SU-DHL-6 (cell line): ENCODE results near the gene YIPF7.

Experiments
- H2AFZ ChIP-seq: fragments of 200-600 bp; sonication (generic); 2 replicates; pipeline ENCODE4 v1.6.1; 2014; ENCODE audit warnings: low read depth, mild to moderate bottlenecking, moderate library complexity, mixed read lengths, antibody characterized with exemption, low read length; ENCODE audit not compliant: severe bottlenecking
- H3F3A ChIP-seq: fragments of 200-600 bp; shearing (Covaris generic); 2 replicates; pipeline ENCODE4 v1.6.0; 2016; ENCODE audit warnings: antibody characterized with exemption, mild to moderate bottlenecking; ENCODE audit not compliant: insufficient read depth
- H3K27ac ChIP-seq: fragments of 200-600 bp; sonication (generic); 2 replicates; pipeline ENCODE4 v1.5.1; 2016; ENCODE audit warnings: low read depth, mild to moderate bottlenecking, low read length, moderate library complexity, mixed read lengths
- H3K27me3 ChIP-seq: fragments of 200-600 bp; sonication (generic), shearing (Covaris generic); 2 replicates; pipeline ENCODE4 v1.6.0; 2014; ENCODE audit warnings: mild to moderate bottlenecking, low read length
- H3K36me3 ChIP-seq: fragments of 200-600 bp; sonication (generic); 2 replicates; pipeline ENCODE4 v1.6.1; 2014; ENCODE audit warnings: mild to moderate bottlenecking, low read length, mixed read lengths
- H3K4me2 ChIP-seq: fragments of 300-600, 200-600 bp; shearing (Covaris generic), sonication (generic); 2 replicates; pipeline ENCODE4 v1.6.0; 2014; ENCODE audit warnings: low read length, low read depth, mild to moderate bottlenecking; ENCODE audit not compliant: poor library complexity, severe bottlenecking
- H3K4me3 ChIP-seq: fragments of 200-600 bp; sonication (generic); 2 replicates; pipeline ENCODE4 v1.5.1; 2014; ENCODE audit warnings: antibody characterized with exemption, low read length, mild to moderate bottlenecking, mixed read lengths; ENCODE audit not compliant: insufficient read depth, poor library complexity, severe bottlenecking
- H3K79me2 ChIP-seq: fragments of 200-600 bp; sonication (generic); 2 replicates; pipeline ENCODE4 v1.6.1; 2014; ENCODE audit warnings: mild to moderate bottlenecking, low read length, moderate library complexity; ENCODE audit not compliant: insufficient read depth
- H3K9ac ChIP-seq: fragments of 200-600 bp; sonication (generic); 2 replicates; pipeline ENCODE4 v1.7.0; 2014; ENCODE audit warnings: mild to moderate bottlenecking, low read length
- H3K9me2 ChIP-seq: fragments of 200-600 bp; sonication (generic); replicated peaks from 2 replicates; pipeline ENCODE4 v1.6.1; 2014; ENCODE audit warnings: low read length; ENCODE audit not compliant: insufficient read depth
- H3K9me3 ChIP-seq: fragments of 200-600 bp; sonication (generic); 2 replicates; pipeline ENCODE4 v1.6.1; 2014; ENCODE audit warnings: low read length, mixed read lengths; ENCODE audit not compliant: insufficient read depth
- H4K20me1 ChIP-seq: fragments of 200-600 bp; sonication (generic); 2 replicates; pipeline ENCODE4 v1.6.1; 2014; ENCODE audit warnings: low read depth, mild to moderate bottlenecking, antibody characterized with exemption, low read length, moderate library complexity, mixed read lengths
- EZH2phosphoT487 ChIP-seq: fragments of 200-600 bp; sonication (generic), shearing (Covaris generic); conservative IDR thresholded peaks from 2 replicates; pipeline ENCODE4 v1.6.1; 2018; ENCODE audit warnings: mild to moderate bottlenecking, antibody characterized with exemption, low read length, moderate library complexity, mixed read lengths
- TF ChIP-seq, protein P1 (sequence below): fragments of 200-600 bp; sonication (generic); IDR thresholded peaks from one replicate; pipeline ENCODE4 v1.5.1; 2017; ENCODE audit warnings: antibody characterized with exemption, mild to moderate bottlenecking, low read length, moderate library complexity; ENCODE audit not compliant: insufficient read depth, poor library complexity, severe bottlenecking

The YIPF7 gene

DNA sequence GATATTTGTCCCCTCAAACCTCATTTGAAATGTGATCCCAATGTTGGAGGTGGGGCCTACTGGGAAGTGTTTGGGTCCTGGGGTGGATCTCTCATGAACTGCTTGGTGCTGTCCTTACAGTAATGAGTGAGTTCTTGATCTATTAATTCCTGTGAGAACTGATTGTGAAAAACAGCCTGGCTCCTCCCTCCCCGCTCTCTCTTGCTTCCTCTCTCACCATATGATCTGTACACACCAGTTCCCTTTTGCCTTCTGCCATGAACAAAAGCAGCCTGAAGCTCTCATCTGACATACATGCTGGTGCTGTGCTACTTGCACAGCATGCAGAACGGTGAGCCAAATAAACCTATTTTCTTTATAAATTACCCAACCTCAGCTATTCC lies 11.2 kb upstream of the YIPF7 start:
- H3K27me3 ChIP-seq, result no peaks in the 10 kb centered on the region
- no peaks in the 10 kb centered on the region for H3K79me2 ChIP-seq
- TF ChIP-seq, protein P1, sequence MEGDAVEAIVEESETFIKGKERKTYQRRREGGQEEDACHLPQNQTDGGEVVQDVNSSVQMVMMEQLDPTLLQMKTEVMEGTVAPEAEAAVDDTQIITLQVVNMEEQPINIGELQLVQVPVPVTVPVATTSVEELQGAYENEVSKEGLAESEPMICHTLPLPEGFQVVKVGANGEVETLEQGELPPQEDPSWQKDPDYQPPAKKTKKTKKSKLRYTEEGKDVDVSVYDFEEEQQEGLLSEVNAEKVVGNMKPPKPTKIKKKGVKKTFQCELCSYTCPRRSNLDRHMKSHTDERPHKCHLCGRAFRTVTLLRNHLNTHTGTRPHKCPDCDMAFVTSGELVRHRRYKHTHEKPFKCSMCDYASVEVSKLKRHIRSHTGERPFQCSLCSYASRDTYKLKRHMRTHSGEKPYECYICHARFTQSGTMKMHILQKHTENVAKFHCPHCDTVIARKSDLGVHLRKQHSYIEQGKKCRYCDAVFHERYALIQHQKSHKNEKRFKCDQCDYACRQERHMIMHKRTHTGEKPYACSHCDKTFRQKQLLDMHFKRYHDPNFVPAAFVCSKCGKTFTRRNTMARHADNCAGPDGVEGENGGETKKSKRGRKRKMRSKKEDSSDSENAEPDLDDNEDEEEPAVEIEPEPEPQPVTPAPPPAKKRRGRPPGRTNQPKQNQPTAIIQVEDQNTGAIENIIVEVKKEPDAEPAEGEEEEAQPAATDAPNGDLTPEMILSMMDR, result no peak
- TF ChIP-seq EZH2phosphoT487, result no peak
- H3K36me3 ChIP-seq, result no peaks in the 10 kb centered on the region
- no peak overlapping the region for H3K9ac ChIP-seq
- H4K20me1 ChIP-seq, result no peaks in the 10 kb centered on the region
- H2AFZ ChIP-seq, result no peak overlapping the region
- H3K9me2 ChIP-seq, result no peaks in the 10 kb centered on the region
- H3K27ac ChIP-seq, result no peak overlapping the region
- H3K4me3 ChIP-seq, result no peak overlapping the region
- no peaks in the 10 kb centered on the region for H3K9me3 ChIP-seq
- H3F3A ChIP-seq, result no peaks in the 10 kb centered on the region
- H3K4me2 ChIP-seq, result no peak overlapping the region

DNA sequence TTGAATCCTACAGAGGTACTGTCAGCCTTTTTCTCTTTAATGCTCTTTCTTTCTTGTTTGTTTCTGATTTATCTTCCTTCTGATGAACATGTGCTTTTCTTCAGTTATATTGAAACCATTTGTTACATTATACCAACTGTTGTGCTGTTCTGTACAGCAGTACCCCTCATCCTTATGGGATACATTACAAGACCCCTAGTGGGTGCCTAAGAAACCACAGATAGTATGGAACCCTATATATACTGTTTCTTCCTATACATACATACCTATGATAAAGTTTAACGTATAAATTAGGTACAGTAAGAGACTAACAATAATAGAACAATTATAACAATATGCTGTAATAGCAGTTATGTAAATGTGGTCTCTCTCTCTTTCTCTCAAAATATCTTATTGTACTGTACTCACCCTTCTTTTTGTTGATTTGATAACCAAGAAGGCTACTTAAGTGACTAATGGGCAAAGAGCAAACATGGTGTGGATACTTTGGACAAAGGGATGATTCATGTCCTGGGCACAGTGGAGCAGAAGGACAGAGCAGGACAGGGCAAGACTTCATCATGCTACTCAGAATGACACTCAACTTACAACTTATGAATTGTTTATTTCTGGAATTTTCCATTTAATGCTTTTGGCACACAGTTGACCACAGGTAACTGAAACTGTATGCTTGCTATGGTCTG lies 10.7 kb upstream of the YIPF7 start:
- H3K36me3 ChIP-seq, result no peaks in the 10 kb centered on the region
- no peaks in the 10 kb centered on the region for H3K79me2 ChIP-seq
- no peak overlapping the region for H2AFZ ChIP-seq
- no peak overlapping the region for H3K4me3 ChIP-seq
- H3F3A ChIP-seq, result no peaks in the 10 kb centered on the region
- H3K27ac ChIP-seq, result no peak overlapping the region
- no peak overlapping the region for H3K9ac ChIP-seq
- no peaks in the 10 kb centered on the region for H4K20me1 ChIP-seq
- no peaks in the 10 kb centered on the region for H3K9me3 ChIP-seq
- H3K27me3 ChIP-seq, result no peaks in the 10 kb centered on the region
- no peak overlapping the region for H3K4me2 ChIP-seq
- H3K9me2 ChIP-seq, result no peaks in the 10 kb centered on the region
- TF ChIP-seq EZH2phosphoT487, result no peak
- TF ChIP-seq, protein P1, result no peak

DNA sequence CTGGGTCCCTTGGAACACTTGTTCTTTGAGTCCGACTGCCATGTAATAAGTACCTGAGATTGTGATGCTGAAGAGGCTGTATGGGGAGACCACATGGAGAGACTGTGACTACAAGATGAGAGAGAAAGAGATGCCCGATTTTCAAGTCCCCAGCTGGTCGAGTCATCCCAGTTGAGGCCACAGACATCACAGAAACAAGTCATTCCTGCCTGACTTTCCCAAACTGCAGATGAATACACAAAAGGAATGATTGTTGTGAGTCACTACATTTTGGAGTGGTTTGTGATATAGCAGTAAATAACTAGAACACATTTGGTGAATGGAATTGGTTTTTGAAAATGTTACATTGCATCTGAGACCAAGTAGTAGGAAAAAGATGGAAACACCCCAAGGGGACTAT lies 9.0 kb upstream of the YIPF7 start:
- no peaks in the 10 kb centered on the region for H3F3A ChIP-seq
- no peaks in the 10 kb centered on the region for H4K20me1 ChIP-seq
- no peak overlapping the region for H3K4me3 ChIP-seq
- H3K4me2 ChIP-seq, result no peak overlapping the region
- H3K9ac ChIP-seq, result no peak overlapping the region
- H3K36me3 ChIP-seq, result no peaks in the 10 kb centered on the region
- no peak overlapping the region for H3K27ac ChIP-seq
- no peak overlapping the region for H2AFZ ChIP-seq
- no peaks in the 10 kb centered on the region for H3K79me2 ChIP-seq
- no peaks in the 10 kb centered on the region for H3K27me3 ChIP-seq
- TF ChIP-seq, protein P1, result no peak
- no peak for TF ChIP-seq EZH2phosphoT487
- H3K9me2 ChIP-seq, result no peaks in the 10 kb centered on the region
- no peaks in the 10 kb centered on the region for H3K9me3 ChIP-seq
